Immature natural killer cell (primary cell): Measurements from ENCODE around the gene GABBR2. TPM values are rescaled to one million over a fixed set of nuclear protein-coding genes. Genes with fewer than 3 reads are reported as not detected.

Experiments used
- DNase-seq, 3 donors: peaks; one replicate each; pipeline ENCODE4 v3.0.0; 2022; ENCODE audit warnings: mixed read lengths in 1 of 3
- H3K27ac Mint-ChIP-seq, 6 donors: one replicate each; pipeline ENCODE4 v1.8.0; 2020; ENCODE audit warnings: mixed read lengths in 6 of 6, mild to moderate bottlenecking in 5 of 6, inconsistent platforms in 4 of 6, moderate library complexity in 3 of 6
- H3K27me3 Mint-ChIP-seq, 3 donors: one replicate each; pipeline ENCODE4 v1.8.0; 2020 to 2021; ENCODE audit warnings: low read depth in 3 of 3, mild to moderate bottlenecking in 3 of 3, mixed read lengths in 3 of 3, moderate library complexity in 3 of 3, inconsistent platforms in 1 of 3
- H3K36me3 Mint-ChIP-seq, 3 donors: one replicate each; pipeline ENCODE4 v1.8.0; 2020; ENCODE audit warnings: mixed read lengths in 3 of 3, inconsistent platforms in 2 of 3, mild to moderate bottlenecking in 2 of 3
- H3K4me1 Mint-ChIP-seq, 2 donors: one replicate each; pipeline ENCODE4 v1.8.0; 2020; ENCODE audit warnings: inconsistent platforms in 2 of 2, mild to moderate bottlenecking in 2 of 2, mixed read lengths in 2 of 2, moderate library complexity in 1 of 2
- H3K4me3 Mint-ChIP-seq, 5 donors: one replicate each; pipeline ENCODE4 v1.8.0; 2020; ENCODE audit warnings: mild to moderate bottlenecking in 5 of 5, mixed read lengths in 5 of 5, inconsistent platforms in 3 of 5, moderate library complexity in 3 of 5
- H3K9me3 Mint-ChIP-seq, 6 donors: one replicate each; pipeline ENCODE4 v1.8.0; 2020; ENCODE audit warnings: mild to moderate bottlenecking in 6 of 6, mixed read lengths in 6 of 6, inconsistent platforms in 4 of 6, moderate library complexity in 3 of 6
- polyA plus RNA-seq, 3 donors: library from polyadenylated mRNA; unstranded; fragments of 300-500 nt; fragmentation: Illumina TruSeq; gene quantifications; one replicate each; pipeline ENCODE4 v1.2.3, GENCODE V29; 2021

Gene GABBR2
- polyA plus RNA-seq, 3 donors from 2014 or later: not detected

- Mint-ChIP-seq H3K36me3 (no peaks in the 10 kb centered on the region), H3K27me3 (peaks cover 0 to 5% (median 4%) of the 10 kb centered on the region in 3 donors), H3K4me3 (no peak overlapping the region), H3K9me3 (no peaks in the 10 kb centered on the region), H3K4me1 (no peaks in the 10 kb centered on the region), H3K27ac (no peak overlapping the region)
- DNase-seq: no peak
Measured at GRCh38 chr9:98442114-98442513, 266.6 kb downstream of the GABBR2 start.

GRCh38 chr9:98438666-98439065, 270.1 kb downstream of the GABBR2 start:
- Mint-ChIP-seq H3K27ac (no peak overlapping the region), H3K36me3 (no peaks in the 10 kb centered on the region), H3K9me3 (no peaks in the 10 kb centered on the region), H3K4me1 (no peaks in the 10 kb centered on the region), H3K27me3 (peaks cover 0 to 5% (median 3%) of the 10 kb centered on the region in 3 donors), H3K4me3 (no peak overlapping the region)
- no peak for DNase-seq

- no peaks in the 10 kb centered on the region for H3K4me1 Mint-ChIP-seq
- H3K4me3 Mint-ChIP-seq: no peak overlapping the region
- H3K27me3 Mint-ChIP-seq: peaks cover 0 to 5% (median 3%) of the 10 kb centered on the region in 3 donors
- no peak for DNase-seq
- no peaks in the 10 kb centered on the region for H3K36me3 Mint-ChIP-seq
- H3K9me3 Mint-ChIP-seq: no peaks in the 10 kb centered on the region
- H3K27ac Mint-ChIP-seq: no peak overlapping the region
Measured at GRCh38 chr9:98437458-98438034, 271.2 kb downstream of the GABBR2 start.

- H3K4me1 Mint-ChIP-seq: no peaks in the 10 kb centered on the region
- no peak overlapping the region for H3K4me3 Mint-ChIP-seq
- peaks cover 0 to 11% (median 7%) of the 10 kb centered on the region in 3 donors for H3K27me3 Mint-ChIP-seq
- DNase-seq: no peak
- no peak overlapping the region for H3K27ac Mint-ChIP-seq
- no peaks in the 10 kb centered on the region for H3K36me3 Mint-ChIP-seq
- no peaks in the 10 kb centered on the region for H3K9me3 Mint-ChIP-seq
Measured at GRCh38 chr9:98432960-98433359, 275.8 kb downstream of the GABBR2 start.

GRCh38 chr9:98432134-98432533, 276.6 kb downstream of the GABBR2 start:
- no peak for DNase-seq
- Mint-ChIP-seq H3K27ac (no peak overlapping the region), H3K36me3 (no peaks in the 10 kb centered on the region), H3K27me3 (peaks cover 0 to 11% (median 7%) of the 10 kb centered on the region in 3 donors), H3K4me3 (no peak overlapping the region), H3K9me3 (no peaks in the 10 kb centered on the region), H3K4me1 (no peaks in the 10 kb centered on the region)

- H3K27ac Mint-ChIP-seq: no peak overlapping the region
Measured at GRCh38 chr9:98430535-98431292, 278.0 kb downstream of the GABBR2 start.

GRCh38 chr9:98429613-98430012, 279.1 kb downstream of the GABBR2 start:
- Mint-ChIP-seq H3K4me1 (no peaks in the 10 kb centered on the region), H3K4me3 (no peak overlapping the region), H3K9me3 (no peaks in the 10 kb centered on the region), H3K27me3 (peaks cover 4 to 8% (median 5%) of the 10 kb centered on the region in 3 donors), H3K27ac (no peak overlapping the region), H3K36me3 (no peaks in the 10 kb centered on the region)
- no peak for DNase-seq

More at GRCh38 chr9:98430535-98431292, 278.0 kb downstream of the GABBR2 start:
- H3K4me3 Mint-ChIP-seq: no peak overlapping the region
- DNase-seq: no peak
- no peaks in the 10 kb centered on the region for H3K36me3 Mint-ChIP-seq
- no peaks in the 10 kb centered on the region for H3K9me3 Mint-ChIP-seq
- peaks cover 4 to 11% (median 7%) of the 10 kb centered on the region in 3 donors for H3K27me3 Mint-ChIP-seq
- H3K4me1 Mint-ChIP-seq: no peaks in the 10 kb centered on the region

- no peak overlapping the region for H3K27ac Mint-ChIP-seq
- peaks cover 2 to 8% (median 8%) of the 10 kb centered on the region in 3 donors for H3K27me3 Mint-ChIP-seq
- H3K4me1 Mint-ChIP-seq: no peaks in the 10 kb centered on the region
- no peak for DNase-seq
- no peak overlapping the region for H3K4me3 Mint-ChIP-seq
- no peaks in the 10 kb centered on the region for H3K36me3 Mint-ChIP-seq
- no peaks in the 10 kb centered on the region for H3K9me3 Mint-ChIP-seq
Measured at GRCh38 chr9:98428454-98428853, 280.3 kb downstream of the GABBR2 start.

- no peak for DNase-seq
- H3K27me3 Mint-ChIP-seq: peaks cover 2 to 8% (median 8%) of the 10 kb centered on the region in 3 donors
- H3K36me3 Mint-ChIP-seq: no peaks in the 10 kb centered on the region
- no peak overlapping the region for H3K4me3 Mint-ChIP-seq
- H3K27ac Mint-ChIP-seq: no peak overlapping the region
- no peaks in the 10 kb centered on the region for H3K9me3 Mint-ChIP-seq
- H3K4me1 Mint-ChIP-seq: no peaks in the 10 kb centered on the region
Measured at GRCh38 chr9:98427491-98427890, 281.2 kb downstream of the GABBR2 start.

- H3K27me3 Mint-ChIP-seq: peaks cover 2 to 12% (median 4%) of the 10 kb centered on the region in 3 donors
- no peaks in the 10 kb centered on the region for H3K9me3 Mint-ChIP-seq
- H3K27ac Mint-ChIP-seq: no peak overlapping the region
- no peaks in the 10 kb centered on the region for H3K36me3 Mint-ChIP-seq
- no peak overlapping the region for H3K4me3 Mint-ChIP-seq
- no peak for DNase-seq
- H3K4me1 Mint-ChIP-seq: no peaks in the 10 kb centered on the region
Measured at GRCh38 chr9:98425079-98425478, 283.7 kb downstream of the GABBR2 start.

- Mint-ChIP-seq H3K36me3 (no peaks in the 10 kb centered on the region), H3K4me3 (no peak overlapping the region), H3K9me3 (no peaks in the 10 kb centered on the region), H3K27me3 (peaks cover 2 to 10% (median 5%) of the 10 kb centered on the region in 3 donors), H3K27ac (no peak overlapping the region), H3K4me1 (no peaks in the 10 kb centered on the region)
- no peak for DNase-seq
Measured at GRCh38 chr9:98419260-98419603, 289.5 kb downstream of the GABBR2 start.

- Mint-ChIP-seq H3K4me3 (no peak overlapping the region), H3K36me3 (no peaks in the 10 kb centered on the region), H3K27ac (no peak overlapping the region), H3K4me1 (no peaks in the 10 kb centered on the region), H3K9me3 (no peaks in the 10 kb centered on the region), H3K27me3 (peaks cover 2 to 6% (median 5%) of the 10 kb centered on the region in 3 donors)
- no peak for DNase-seq
Measured at GRCh38 chr9:98418578-98419259, 290.0 kb downstream of the GABBR2 start.

GRCh38 chr9:98416294-98417248, 292.2 kb downstream of the GABBR2 start:
- Mint-ChIP-seq H3K36me3 (no peaks in the 10 kb centered on the region), H3K4me3 (no peak overlapping the region), H3K27me3 (peaks cover under 1 to 6% (median 5%) of the 10 kb centered on the region in 3 donors), H3K4me1 (no peaks in the 10 kb centered on the region), H3K27ac (no peak overlapping the region), H3K9me3 (no peaks in the 10 kb centered on the region)
- DNase-seq: no peak
